Measurements from ENCODE around the gene GFOD1.
A peak's percentile ranks its signal among the peaks of the same experiment; 100 is the strongest.

DNA sequence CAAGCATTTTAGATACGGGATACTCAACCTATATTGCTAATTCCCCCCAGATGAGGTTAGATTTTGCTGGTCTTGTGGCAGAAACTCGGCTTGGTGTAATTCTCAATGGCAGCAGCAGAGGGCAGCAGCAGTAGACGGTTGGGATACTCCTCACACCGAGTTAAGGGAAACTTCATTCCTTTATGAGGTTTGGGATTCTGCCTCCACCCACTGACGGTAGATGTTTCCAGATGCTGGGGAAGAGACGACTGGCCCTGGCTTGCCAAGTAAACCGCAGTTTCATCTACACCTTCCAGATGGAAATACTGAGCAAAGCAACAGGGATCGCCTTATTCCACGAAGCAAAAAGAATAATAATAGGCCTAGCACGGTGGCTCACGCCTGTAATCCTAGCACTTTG is 150.8 kb downstream of the GFOD1 start:
- no peak for TF ChIP-seq POLR2A (IDR thresholded peaks at IDR 0.05)
- TF ChIP-seq, protein P1, sequence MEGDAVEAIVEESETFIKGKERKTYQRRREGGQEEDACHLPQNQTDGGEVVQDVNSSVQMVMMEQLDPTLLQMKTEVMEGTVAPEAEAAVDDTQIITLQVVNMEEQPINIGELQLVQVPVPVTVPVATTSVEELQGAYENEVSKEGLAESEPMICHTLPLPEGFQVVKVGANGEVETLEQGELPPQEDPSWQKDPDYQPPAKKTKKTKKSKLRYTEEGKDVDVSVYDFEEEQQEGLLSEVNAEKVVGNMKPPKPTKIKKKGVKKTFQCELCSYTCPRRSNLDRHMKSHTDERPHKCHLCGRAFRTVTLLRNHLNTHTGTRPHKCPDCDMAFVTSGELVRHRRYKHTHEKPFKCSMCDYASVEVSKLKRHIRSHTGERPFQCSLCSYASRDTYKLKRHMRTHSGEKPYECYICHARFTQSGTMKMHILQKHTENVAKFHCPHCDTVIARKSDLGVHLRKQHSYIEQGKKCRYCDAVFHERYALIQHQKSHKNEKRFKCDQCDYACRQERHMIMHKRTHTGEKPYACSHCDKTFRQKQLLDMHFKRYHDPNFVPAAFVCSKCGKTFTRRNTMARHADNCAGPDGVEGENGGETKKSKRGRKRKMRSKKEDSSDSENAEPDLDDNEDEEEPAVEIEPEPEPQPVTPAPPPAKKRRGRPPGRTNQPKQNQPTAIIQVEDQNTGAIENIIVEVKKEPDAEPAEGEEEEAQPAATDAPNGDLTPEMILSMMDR (IDR thresholded peaks at IDR 0.05), result peak; percentile 86 to 93 (median 92)
